HepG2 (cell line): ENCODE data around the gene KCTD21. TPM values are rescaled to one million over a fixed set of nuclear protein-coding genes. Genes with fewer than 3 reads are reported as not detected.

Experiments
- ATAC-seq: fragments of 200-7000 bp; cut with Tn5 transposase; 3 replicates; pipeline ENCODE4 v1.9.1; 2020; ENCODE audit warnings: mild to moderate bottlenecking, moderate library complexity
- BruUV-seq: library from RNA; stranded (reverse); fragments of 400-500 nt; replicated peaks from 2 replicates; lab custom pipeline; 2021; lab: Mats Ljungman, UMichigan
- CTCF ChIA-PET: fragments of 300-600 bp; formaldehyde crosslinking; extraction: SDS; loops from one replicate; lab custom pipeline; 2021; ENCODE audit warnings: low total read pairs, inconsistent platforms, low intra/inter-chr PET ratio; lab: Yijun Ruan, JAX
- POLR2A ChIA-PET: fragments of 350-600 bp; sonication (Branson Sonifier 250); formaldehyde crosslinking; loops from one replicate; lab custom pipeline; 2020; ENCODE audit warnings: antibody characterized with exemption, inconsistent platforms; lab: Yijun Ruan, JAX
- DNase-seq: peaks from one replicate; pipeline ENCODE4 v3.0.0-alpha.2; 2015; ENCODE audit warnings: low spot score
- FAIRE-seq: peaks from 3 replicates; lab custom pipeline; 2011; peaks lifted over from hg19 to GRCh38; lab: Jason Lieb, UNC
- H2AFZ ChIP-seq: one replicate; pipeline ENCODE4 v1.6.1; 2011; ENCODE audit warnings: low read length, inconsistent platforms
- H3K27ac ChIP-seq: fragments of 300-600 bp; 3 replicates; pipeline ENCODE4 v1.8.0; 2011; ENCODE audit warnings: mixed run types, mild to moderate bottlenecking, mixed read lengths, low read length, inconsistent platforms; ENCODE audit not compliant: insufficient read depth; ENCODE audit errors: extremely low read length
- H3K27me3 ChIP-seq, 2 experiments: fragments of 200-600 bp in 1 of 2; 2 replicates in 1 of 2; 3 replicates in 1 of 2; pipeline versions ENCODE4 v1.6.0 to v1.8.0; 2011; ENCODE audit warnings: low read length in 2 of 2, mild to moderate bottlenecking in 2 of 2, moderate library complexity in 2 of 2, inconsistent platforms in 1 of 2; ENCODE audit not compliant: insufficient read depth in 2 of 2, control insufficient read depth in 1 of 2
- H3K36me3 ChIP-seq, 2 experiments: fragments of 200-600 bp in 1 of 2; replicated peaks in 1 of 2; 2 replicates in 1 of 2; 3 replicates in 1 of 2; pipeline versions ENCODE4 v1.5.1 to v1.8.0; 2011; ENCODE audit warnings: low read length in 2 of 2, inconsistent platforms in 1 of 2; ENCODE audit not compliant: insufficient read depth in 2 of 2, control insufficient read depth in 1 of 2
- H3K4me1 ChIP-seq: 2 replicates; pipeline ENCODE4 v1.5.1; 2012; ENCODE audit warnings: low read length, inconsistent platforms; ENCODE audit not compliant: insufficient read depth
- H3K4me2 ChIP-seq: 2 replicates; pipeline ENCODE4 v1.6.0; 2011; ENCODE audit warnings: low read depth, low read length, inconsistent platforms
- H3K4me3 ChIP-seq, 3 experiments: fragments of 200-600 bp in 1 of 3; sonication (generic), shearing (Covaris generic) in 1 of 3; replicated peaks in 1 of 3; 2 replicates each; pipeline ENCODE4 v1.5.1; 2011 to 2016; ENCODE audit warnings: low read length in 3 of 3, inconsistent platforms in 2 of 3, low read depth in 2 of 3, mild to moderate bottlenecking in 2 of 3, control low read depth in 1 of 3, mixed read lengths in 1 of 3; ENCODE audit not compliant: insufficient read depth in 1 of 3
- H3K79me2 ChIP-seq: one replicate; pipeline ENCODE4 v1.6.1; 2011; ENCODE audit warnings: low read length, inconsistent platforms; ENCODE audit not compliant: insufficient read depth
- H3K9ac ChIP-seq: 2 replicates; pipeline ENCODE4 v1.6.0; 2011; ENCODE audit warnings: mild to moderate bottlenecking, low read depth, low read length, inconsistent platforms; ENCODE audit not compliant: insufficient read depth
- H3K9me3 ChIP-seq: 2 replicates; pipeline ENCODE4 v1.5.1; 2012; ENCODE audit warnings: mild to moderate bottlenecking, low read length
- H4K20me1 ChIP-seq: 2 replicates; pipeline ENCODE4 v1.6.0; 2011; ENCODE audit warnings: inconsistent platforms, mild to moderate bottlenecking, low read length, moderate library complexity; ENCODE audit not compliant: insufficient read depth
- AHR ChIP-seq: IDR thresholded peaks from 2 replicates; pipeline ENCODE4 v1.6.1; 2018; ENCODE audit warnings: missing genetic modification reagents, missing compliant biosample characterization
- ARNT ChIP-seq: fragments of 450-650 bp; IDR thresholded peaks from 2 replicates; pipeline ENCODE4 v1.6.1; 2017
- CREM ChIP-seq, 2 experiments: sonication (generic) in 1 of 2; formaldehyde crosslinking in 1 of 2; IDR thresholded peaks; 2 replicates each; pipeline versions ENCODE4 v1.4.0 to v1.6.1; 2016 to 2020; ENCODE audit warnings: antibody characterized with exemption in 1 of 2, mild to moderate bottlenecking in 1 of 2, missing genetic modification reagents in 1 of 2
- ZBTB25 ChIP-seq: IDR thresholded peaks from 2 replicates; pipeline ENCODE4 v1.6.1; 2018; ENCODE audit warnings: missing genetic modification reagents
- ZMYM2 ChIP-seq: sonication (generic); formaldehyde crosslinking; IDR thresholded peaks from 2 replicates; pipeline ENCODE4 v1.8.0; 2022; ENCODE audit warnings: mild to moderate bottlenecking, missing genetic modification reagents
- ZNF501 ChIP-seq: sonication (generic); formaldehyde crosslinking; IDR thresholded peaks from 2 replicates; pipeline ENCODE4 v1.5.1; 2020; ENCODE audit warnings: mild to moderate bottlenecking, moderate library complexity, missing genetic modification reagents
- WGBS: methylation state at CpG from one replicate; pipeline ENCODE4 v1.1.6; 2017; ENCODE audit warnings: low lambda C conversion rate; 5-methylcytosine and 5-hydroxymethylcytosine counted together
- in situ Hi-C: cut with HindIII; loops from 2 replicates; pipeline ENCODE4 v1.10.0; 2017; ENCODE audit warnings: low pct_unique_long_range_greater_than_20kb; ENCODE audit not compliant: extremely low pct_ligation_motif_present
- intact Hi-C: fragments of 100-400 bp; cut with micrococcal nuclease; formaldehyde crosslinking; loops from one replicate; pipeline ENCODE4 v1.10.0; 2022; ENCODE audit not compliant: unreplicated experiment
- polyA plus RNA-seq, 8 experiments: library from polyadenylated mRNA; depleted of rRNA in 3 of 8; stranded (reverse) in 7 of 8; unstranded in 1 of 8; fragments of >200 nt; fragmentation: Illumina TruSeq in 4 of 8; extraction: Trizol in 4 of 8; gene quantifications; 2 replicates each; pipeline versions ENCODE4 v1.2.1 to v1.2.3, GENCODE V29; 2011 to 2016; ENCODE audit warnings: low read depth in 4 of 8, missing spikeins in 1 of 8, mixed read lengths in 1 of 8; ENCODE audit not compliant: insufficient read depth in 1 of 8
- total RNA-seq, 5 experiments: library from RNA; depleted of rRNA; stranded (reverse); fragments of >200 nt; fragmentation: Illumina TruSeq; extraction: Trizol; gene quantifications; 2 replicates each; pipeline ENCODE4 v1.2.3, GENCODE V29; 2016; ENCODE audit warnings: low read depth in 1 of 5

The KCTD21 gene
- total and polyA plus RNA-seq, 2 of the 13 experiments (the other 11 are each of a cell fraction or from before 2014, with no cell fraction given) = 3.1 to 13.5 TPM

- no peak for TF ChIP-seq ZNF501 (CRISPR knock-in tag)
- peak; percentile 58; the same call in 1 of the 2 replicates for TF ChIP-seq ZBTB25 (CRISPR knock-in tag)
- TF ChIP-seq AHR (CRISPR knock-in tag) = no peak
- TF ChIP-seq ZMYM2 (CRISPR knock-in tag) = peak; percentile 87; the same call in 1 of the 2 replicates
- no peak for TF ChIP-seq ARNT
Observed at GRCh38 chr11:78202733-78203167, 14.3 kb upstream of the KCTD21 start (continued).

GRCh38 chr11:78201096-78201818 lies 12.8 kb upstream of the KCTD21 start:
- Histone ChIP-seq H3K36me3 (peaks cover 16 to 37% of the 10 kb centered on the region in 2 experiments; a peak in 4 of 5 replicates), H4K20me1 (no peaks in the 10 kb centered on the region)
- BruUV-seq = no TSS peak

More at GRCh38 chr11:78201096-78201818, 12.8 kb upstream of the KCTD21 start:
- Histone ChIP-seq H3K4me2 (no peak overlapping the region), H3K27me3 (no peaks in the 10 kb centered on the region), H3K4me3 (no peak overlapping the region), H3K4me1 (peaks cover 29% of the 10 kb centered on the region), H3K9me3 (no peaks in the 10 kb centered on the region), H3K27ac (peak overlapping the region; percentile 61), H3K9ac (no peak overlapping the region), H2AFZ (no peak overlapping the region), H3K79me2 (no peaks in the 10 kb centered on the region)
- in situ Hi-C loops (no loop called here), intact Hi-C loops (no loop called here)
- DNase-seq (no peak), FAIRE-seq (no peak), ATAC-seq (no peak)
- no peak for TF ChIP-seq CREM (IDR thresholded peaks at IDR 0.05)
- no peak for TF ChIP-seq CREM (CRISPR knock-in tag; IDR thresholded peaks at IDR 0.05)
- ChIA-PET POLR2A (interaction anchor here (1.0 to 2.0 kb wide), 2 partner anchors 9 to 13 kb away, joined by 4 to 9 read pairs; partner anchors contain the start of genes KCTD21 and USP35), CTCF (no interaction called here)
- WGBS = 89% methylated on average over 9 of the region's 9 CpGs
